ENCODE measurements around the gene ITGB3.

ITGB3 gene

DNA sequence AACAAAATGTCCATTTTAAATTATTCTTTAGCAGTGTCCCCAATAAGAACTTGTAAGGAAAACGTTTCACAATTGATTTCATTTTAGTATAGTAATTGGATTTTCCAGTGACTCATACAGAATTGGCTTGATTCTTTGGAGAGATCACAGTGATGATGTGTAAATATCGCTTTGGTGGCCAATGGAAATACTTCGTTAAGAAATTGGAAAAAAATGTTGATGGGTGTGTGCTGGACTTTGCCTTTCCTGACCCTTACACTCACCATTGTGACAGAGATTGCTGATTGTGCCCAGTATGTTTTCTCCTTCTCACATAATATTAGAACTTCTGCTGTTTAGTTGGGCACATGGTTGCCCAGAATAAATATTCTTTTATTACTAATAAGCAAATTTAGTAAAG, 62.7 kb downstream of the ITGB3 start:
- H3K4me3 ChIP-seq (replicated peaks; ENCODE audit: low read depth, low read length), result no peak overlapping the region
- DNase-seq (ENCODE audit: extremely low read depth, low read depth), result no peak

DNA sequence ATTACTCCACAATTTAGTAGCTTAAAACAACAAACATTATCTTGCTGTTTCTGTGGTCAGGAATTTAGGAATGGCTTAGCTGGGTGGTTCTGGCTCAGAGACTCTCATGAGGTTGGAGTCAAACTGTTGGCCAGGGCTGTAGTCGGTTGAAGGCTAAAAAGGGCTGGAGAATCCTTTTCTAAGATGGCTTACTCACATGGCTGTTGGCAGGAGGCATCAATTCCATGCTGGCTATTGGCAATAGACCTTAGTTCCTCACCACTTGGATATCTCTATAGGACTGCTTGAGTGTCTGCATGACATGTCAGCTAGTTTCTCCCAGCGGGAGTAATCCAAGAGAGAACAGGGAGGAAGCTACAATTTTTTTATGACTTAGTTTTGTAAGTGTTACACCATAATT, 63.5 kb downstream of the ITGB3 start:
- no peak for DNase-seq (ENCODE audit: extremely low read depth, low read depth)
- H3K4me3 ChIP-seq (replicated peaks; ENCODE audit: low read depth, low read length), result no peak overlapping the region
- TF ChIP-seq, protein P1, sequence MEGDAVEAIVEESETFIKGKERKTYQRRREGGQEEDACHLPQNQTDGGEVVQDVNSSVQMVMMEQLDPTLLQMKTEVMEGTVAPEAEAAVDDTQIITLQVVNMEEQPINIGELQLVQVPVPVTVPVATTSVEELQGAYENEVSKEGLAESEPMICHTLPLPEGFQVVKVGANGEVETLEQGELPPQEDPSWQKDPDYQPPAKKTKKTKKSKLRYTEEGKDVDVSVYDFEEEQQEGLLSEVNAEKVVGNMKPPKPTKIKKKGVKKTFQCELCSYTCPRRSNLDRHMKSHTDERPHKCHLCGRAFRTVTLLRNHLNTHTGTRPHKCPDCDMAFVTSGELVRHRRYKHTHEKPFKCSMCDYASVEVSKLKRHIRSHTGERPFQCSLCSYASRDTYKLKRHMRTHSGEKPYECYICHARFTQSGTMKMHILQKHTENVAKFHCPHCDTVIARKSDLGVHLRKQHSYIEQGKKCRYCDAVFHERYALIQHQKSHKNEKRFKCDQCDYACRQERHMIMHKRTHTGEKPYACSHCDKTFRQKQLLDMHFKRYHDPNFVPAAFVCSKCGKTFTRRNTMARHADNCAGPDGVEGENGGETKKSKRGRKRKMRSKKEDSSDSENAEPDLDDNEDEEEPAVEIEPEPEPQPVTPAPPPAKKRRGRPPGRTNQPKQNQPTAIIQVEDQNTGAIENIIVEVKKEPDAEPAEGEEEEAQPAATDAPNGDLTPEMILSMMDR (IDR thresholded peaks at IDR 0.05; ENCODE audit: low read depth, low read length, missing control alignments), result no peak

More for the DNA sequence above, 62.7 kb downstream of the ITGB3 start:
- TF ChIP-seq, protein P1 (IDR thresholded peaks at IDR 0.05; ENCODE audit: low read depth, low read length, missing control alignments), result no peak

DNA sequence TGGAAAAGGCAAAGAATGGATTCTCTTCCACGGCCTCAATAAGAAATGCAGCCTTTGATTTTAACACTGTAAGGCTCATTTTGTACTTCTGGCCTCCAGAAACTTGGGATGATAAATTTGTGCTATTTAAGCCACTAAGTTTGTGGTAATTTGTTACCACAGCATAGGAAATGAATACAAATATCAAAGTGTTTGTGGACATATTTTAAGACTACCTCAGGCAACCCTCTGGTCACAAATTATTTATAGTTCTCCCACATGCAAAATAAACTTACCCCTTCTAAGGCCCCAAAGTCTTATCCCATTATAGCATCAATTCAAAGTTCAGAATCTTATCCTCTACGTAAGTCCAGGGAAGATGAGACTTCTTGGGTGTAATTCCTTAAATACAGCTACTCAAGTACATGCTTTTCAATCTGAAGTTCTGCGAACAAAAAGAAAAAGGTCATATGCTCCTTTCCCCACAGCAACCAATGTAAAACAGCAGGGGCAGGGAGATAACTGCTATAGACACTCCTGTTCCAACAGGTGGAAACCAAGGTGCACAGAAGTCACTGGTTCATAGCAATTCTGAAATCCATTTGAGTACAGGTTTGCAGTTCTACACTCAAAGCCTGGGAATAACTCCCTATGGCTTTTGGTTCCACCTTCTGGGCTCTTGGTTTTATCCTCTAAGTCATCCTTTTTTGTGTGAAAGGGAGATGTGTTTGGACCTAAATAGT, 64.7 kb downstream of the ITGB3 start:
- H3K4me3 ChIP-seq (replicated peaks; ENCODE audit: low read depth, low read length), result no peak overlapping the region
- no peak for DNase-seq (ENCODE audit: extremely low read depth, low read depth)
- TF ChIP-seq, protein P1 (IDR thresholded peaks at IDR 0.05; ENCODE audit: low read depth, low read length, missing control alignments), result no peak

DNA sequence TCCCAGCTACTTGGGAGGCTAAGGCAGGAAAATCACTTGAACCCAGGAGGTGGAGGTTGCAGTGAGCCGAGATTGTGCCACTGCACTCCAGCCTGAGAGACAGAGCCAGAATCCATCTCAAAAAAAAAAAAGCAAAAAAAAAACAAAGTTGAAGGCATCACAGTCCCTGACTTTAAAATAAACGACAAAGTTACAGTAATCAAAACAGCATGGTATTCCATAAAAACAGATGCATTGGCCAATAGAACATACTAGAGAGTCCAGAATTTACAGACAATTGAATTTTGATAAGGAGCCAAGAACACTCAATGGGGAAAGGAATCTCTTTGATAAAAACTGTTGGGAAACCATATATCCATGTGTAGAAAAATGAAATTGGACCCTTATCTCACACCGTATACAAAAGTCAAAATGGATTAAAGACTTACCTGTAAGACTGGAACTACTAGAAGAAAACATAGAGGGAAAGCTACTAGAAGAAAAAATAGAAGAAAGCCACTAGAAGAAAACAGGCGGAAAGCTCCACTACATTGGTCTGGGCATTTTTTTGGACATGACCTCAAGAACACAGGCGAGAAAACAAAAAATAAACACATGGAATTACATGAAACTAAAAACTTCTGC, 67.4 kb downstream of the ITGB3 start:
- no peak overlapping the region for H3K4me3 ChIP-seq (replicated peaks; ENCODE audit: low read depth, low read length)
- no peak for DNase-seq (ENCODE audit: extremely low read depth, low read depth)
- TF ChIP-seq, protein P1 (IDR thresholded peaks at IDR 0.05; ENCODE audit: low read depth, low read length, missing control alignments), result no peak

DNA sequence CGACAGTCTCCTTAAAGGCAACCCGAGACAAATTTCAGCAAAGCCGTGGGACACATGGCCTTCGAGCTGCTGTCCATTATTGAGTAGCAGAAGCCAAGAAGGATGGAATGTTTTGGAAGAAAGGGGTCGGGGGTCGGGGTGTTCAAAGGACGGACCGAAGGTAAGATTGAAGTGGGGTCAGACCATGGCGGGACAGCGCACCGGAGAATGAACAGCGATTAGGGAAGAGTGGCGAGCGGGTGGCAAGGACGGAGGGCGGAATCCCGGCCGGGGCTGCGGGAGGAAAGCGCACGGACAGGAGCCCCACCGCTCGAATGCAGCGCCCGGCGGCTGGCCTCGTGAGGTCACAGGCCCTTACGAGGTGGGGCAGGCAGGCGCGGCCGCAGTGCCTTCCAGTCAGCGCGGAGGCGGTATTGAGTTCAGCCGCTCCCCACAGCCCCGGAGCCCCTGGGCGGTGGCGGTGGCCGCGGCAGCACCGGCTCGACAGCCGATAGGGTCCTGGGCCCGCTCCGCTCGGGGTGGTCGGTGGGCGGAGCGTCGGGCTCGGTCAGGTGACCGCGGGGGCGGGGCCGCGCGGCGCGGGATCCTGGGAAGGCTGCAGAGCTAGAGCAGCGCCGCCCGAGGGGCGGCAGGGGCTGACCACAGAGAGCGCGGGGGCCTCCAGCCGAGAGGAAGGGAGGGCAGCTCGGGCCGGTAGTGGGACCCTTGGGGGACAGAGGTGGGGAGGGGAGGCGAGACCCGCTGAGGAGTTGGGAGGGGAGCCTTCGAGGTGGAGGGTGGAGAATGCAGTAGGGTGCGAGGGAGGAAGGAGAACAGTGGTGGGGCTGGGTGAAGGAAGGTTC, 70.0 kb downstream of the ITGB3 start, which contains the start of gene EFCAB13:
TSS of gene EFCAB13 (plus strand) at position 574 of the 842 bp plus-strand sequence. CDS start 4,399 bp downstream, outside the sequence.
- peak within 1 kb of the TSS; percentile 55 for H3K4me3 ChIP-seq (replicated peaks; ENCODE audit: low read depth, low read length)
- DNase-seq (ENCODE audit: extremely low read depth, low read depth), result no peak
- TF ChIP-seq, protein P1 (IDR thresholded peaks at IDR 0.05; ENCODE audit: low read depth, low read length, missing control alignments), result no peak

- peak overlapping the region; percentile 55 for H3K4me3 ChIP-seq (replicated peaks; ENCODE audit: low read depth, low read length)
- DNase-seq (ENCODE audit: extremely low read depth, low read depth), result no peak
- TF ChIP-seq, protein P1 (IDR thresholded peaks at IDR 0.05; ENCODE audit: low read depth, low read length, missing control alignments), result no peak
Observed at GRCh38 chr17:47324224-47325020, 70.8 kb downstream of the ITGB3 start.

Measured in HFF-Myc (cell line).